Liver (tissue), 3 donors: Measurements from ENCODE around the gene SYCE3.

ENCODE experiments used
- CTCF ChIP-seq: fragments of 150-350 bp; IDR thresholded peaks from 2 replicates; pipeline ENCODE4 v1.5.1; 2017; ENCODE audit warnings: improper control_type of control experiment, low read depth, low read length; ENCODE audit not compliant: missing input control
- GABPA ChIP-seq, 2 donors: IDR thresholded peaks in 1 of 2; conservative IDR thresholded peaks in 1 of 2; 2 replicates each; pipeline ENCODE4 v1.6.1; 2016; ENCODE audit warnings: antibody characterized with exemption in 2 of 2, mild to moderate bottlenecking in 1 of 2, moderate library complexity in 1 of 2
- RXRA ChIP-seq, 2 donors: IDR thresholded peaks; 2 replicates each; pipeline ENCODE4 v1.6.1; 2017 to 2018; ENCODE audit warnings: antibody characterized with exemption in 2 of 2, mild to moderate bottlenecking in 1 of 2
- SP1 ChIP-seq: IDR thresholded peaks from 2 replicates; pipeline ENCODE4 v1.6.1; 2018; ENCODE audit warnings: antibody characterized with exemption, mild to moderate bottlenecking
- YY1 ChIP-seq: IDR thresholded peaks from 2 replicates; pipeline ENCODE4 v1.6.1; 2016; ENCODE audit warnings: antibody characterized with exemption, mild to moderate bottlenecking
- TF ChIP-seq, protein P1 (sequence below): IDR thresholded peaks from 2 replicates; pipeline ENCODE4 v1.6.1; 2016; ENCODE audit warnings: antibody characterized with exemption
- donor health status: healthy.
- donor health status: healthy.

- TF ChIP-seq CTCF, result no peak
- no peak for TF ChIP-seq YY1
- TF ChIP-seq, protein P1, sequence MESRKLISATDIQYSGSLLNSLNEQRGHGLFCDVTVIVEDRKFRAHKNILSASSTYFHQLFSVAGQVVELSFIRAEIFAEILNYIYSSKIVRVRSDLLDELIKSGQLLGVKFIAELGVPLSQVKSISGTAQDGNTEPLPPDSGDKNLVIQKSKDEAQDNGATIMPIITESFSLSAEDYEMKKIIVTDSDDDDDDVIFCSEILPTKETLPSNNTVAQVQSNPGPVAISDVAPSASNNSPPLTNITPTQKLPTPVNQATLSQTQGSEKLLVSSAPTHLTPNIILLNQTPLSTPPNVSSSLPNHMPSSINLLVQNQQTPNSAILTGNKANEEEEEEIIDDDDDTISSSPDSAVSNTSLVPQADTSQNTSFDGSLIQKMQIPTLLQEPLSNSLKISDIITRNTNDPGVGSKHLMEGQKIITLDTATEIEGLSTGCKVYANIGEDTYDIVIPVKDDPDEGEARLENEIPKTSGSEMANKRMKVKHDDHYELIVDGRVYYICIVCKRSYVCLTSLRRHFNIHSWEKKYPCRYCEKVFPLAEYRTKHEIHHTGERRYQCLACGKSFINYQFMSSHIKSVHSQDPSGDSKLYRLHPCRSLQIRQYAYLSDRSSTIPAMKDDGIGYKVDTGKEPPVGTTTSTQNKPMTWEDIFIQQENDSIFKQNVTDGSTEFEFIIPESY, result no peak
- no peak for TF ChIP-seq RXRA (IDR thresholded peaks at IDR 0.05)
- TF ChIP-seq GABPA (IDR thresholded peaks at IDR 0.05 in 1 of 2, conservative IDR thresholded peaks at IDR 0.05 in 1 of 2), result no peak
- TF ChIP-seq SP1, result no peak
Observed at GRCh38 chr22:50503475-50504145, 59.1 kb downstream of the SYCE3 start.
